CD14-positive monocyte (primary cell): ENCODE data around the gene OR52B6. TPM values are rescaled to one million over a fixed set of nuclear protein-coding genes. Genes with fewer than 3 reads are reported as not detected.

ENCODE experiments used
- DNase-seq, 3 donors: peaks; one replicate each; pipeline ENCODE4 v3.0.0-alpha.2; 2011 to 2022
- H2AFZ ChIP-seq: 2 replicates; pipeline ENCODE4 v1.6.0; 2012; ENCODE audit warnings: mild to moderate bottlenecking, low read depth, low read length, inconsistent platforms; ENCODE audit not compliant: insufficient read depth, poor library complexity, severe bottlenecking
- H3K27ac ChIP-seq, 2 donors: 1 replicate in 1 of 2; 2 replicates in 1 of 2; pipeline ENCODE4 v1.5.1; 2012 to 2013; ENCODE audit warnings: low read length in 2 of 2, control low read depth in 1 of 2, inconsistent platforms in 1 of 2, low read depth in 1 of 2, mild to moderate bottlenecking in 1 of 2
- H3K27me3 ChIP-seq, 2 donors: one replicate each; pipeline versions ENCODE4 v1.6.0 to v1.6.1; 2011 to 2013; ENCODE audit warnings: low read length in 2 of 2; ENCODE audit not compliant: control insufficient read depth in 2 of 2, insufficient read depth in 2 of 2
- H3K36me3 ChIP-seq, 2 donors: replicated peaks in 1 of 2; 1 replicate in 1 of 2; 2 replicates in 1 of 2; pipeline versions ENCODE4 v1.5.1 to v1.6.1; 2012 to 2013; ENCODE audit warnings: low read length in 2 of 2, control low read depth in 1 of 2, inconsistent platforms in 1 of 2, mild to moderate bottlenecking in 1 of 2; ENCODE audit not compliant: insufficient read depth in 2 of 2, control insufficient read depth in 1 of 2
- H3K4me1 ChIP-seq, 2 donors: 1 replicate in 1 of 2; 2 replicates in 1 of 2; pipeline versions ENCODE4 v1.5.1 to v1.6.1; 2012 to 2013; ENCODE audit warnings: low read length in 2 of 2, control low read depth in 1 of 2, inconsistent platforms in 1 of 2, mild to moderate bottlenecking in 1 of 2, moderate library complexity in 1 of 2; ENCODE audit not compliant: insufficient read depth in 2 of 2, control insufficient read depth in 1 of 2
- H3K4me2 ChIP-seq: replicated peaks from 2 replicates; pipeline ENCODE3; 2012; ENCODE audit warnings: low read length, moderate library complexity, mild to moderate bottlenecking; ENCODE audit not compliant: poor library complexity, severe bottlenecking; ENCODE audit errors: extremely low read depth
- H3K4me3 ChIP-seq, 3 experiments: fragments of 200-600 bp in 1 of 3; sonication (generic) in 1 of 3; replicated peaks in 1 of 3; 1 replicate in 2 of 3; 2 replicates in 1 of 3; pipeline ENCODE4 v1.5.1; 2011 to 2013; ENCODE audit warnings: low read length in 3 of 3, mild to moderate bottlenecking in 3 of 3, control low read depth in 2 of 3, low read depth in 2 of 3, inconsistent platforms in 1 of 3, moderate library complexity in 1 of 3
- H3K79me2 ChIP-seq: 2 replicates; pipeline ENCODE4 v1.6.0; 2012; ENCODE audit warnings: mild to moderate bottlenecking, control low read depth, inconsistent platforms, low read length, moderate library complexity; ENCODE audit not compliant: insufficient read depth
- H3K9ac ChIP-seq: 2 replicates; pipeline ENCODE4 v1.6.0; 2017; ENCODE audit warnings: low read length, mild to moderate bottlenecking; ENCODE audit not compliant: insufficient read depth, poor library complexity, severe bottlenecking
- H3K9me3 ChIP-seq, 2 donors: replicated peaks in 1 of 2; 1 replicate in 1 of 2; 2 replicates in 1 of 2; pipeline versions ENCODE4 v1.5.1 to v1.6.1; 2012 to 2013; ENCODE audit warnings: low read length in 2 of 2, control low read depth in 1 of 2; ENCODE audit not compliant: control insufficient read depth in 1 of 2, insufficient read depth in 1 of 2
- H4K20me1 ChIP-seq: 2 replicates; pipeline ENCODE4 v1.6.0; 2012; ENCODE audit warnings: mild to moderate bottlenecking, low read length, control low read depth, moderate library complexity; ENCODE audit not compliant: insufficient read depth
- H3K27ac Mint-ChIP-seq, 7 donors: one replicate each; pipeline ENCODE4 v1.8.0; 2020; ENCODE audit warnings: mild to moderate bottlenecking in 7 of 7, mixed read lengths in 7 of 7, moderate library complexity in 6 of 7, inconsistent platforms in 2 of 7
- H3K27me3 Mint-ChIP-seq, 3 donors: one replicate each; pipeline ENCODE4 v1.8.0; 2021 to 2022; ENCODE audit warnings: low read depth in 3 of 3, mild to moderate bottlenecking in 3 of 3, mixed read lengths in 3 of 3, moderate library complexity in 3 of 3, inconsistent platforms in 1 of 3
- H3K36me3 Mint-ChIP-seq, 2 donors: one replicate each; pipeline ENCODE4 v1.8.0; 2020; ENCODE audit warnings: mixed read lengths in 2 of 2, inconsistent platforms in 1 of 2, mild to moderate bottlenecking in 1 of 2
- H3K4me1 Mint-ChIP-seq: one replicate; pipeline ENCODE4 v1.8.0; 2020; ENCODE audit warnings: mild to moderate bottlenecking, mixed read lengths
- H3K4me3 Mint-ChIP-seq, 2 donors: one replicate each; pipeline ENCODE4 v1.8.0; 2020; ENCODE audit warnings: mild to moderate bottlenecking in 2 of 2, mixed read lengths in 2 of 2, moderate library complexity in 1 of 2
- H3K9me3 Mint-ChIP-seq, 7 donors: one replicate each; pipeline ENCODE4 v1.8.0; 2020 to 2022; ENCODE audit warnings: mixed read lengths in 7 of 7, mild to moderate bottlenecking in 6 of 7, moderate library complexity in 6 of 7, inconsistent platforms in 2 of 7
- CTCF ChIP-seq: fragments of 200-600 bp; IDR thresholded peaks from one replicate; pipeline ENCODE4 v1.8.0; 2022; ENCODE audit warnings: antibody characterized with exemption, mild to moderate bottlenecking
- WGBS: methylation state at CpG from one replicate; pipeline ENCODE4 v1.1.5; 2013; ENCODE audit warnings: missing lambda C conversion rate; ENCODE audit not compliant: insufficient coverage; 5-methylcytosine and 5-hydroxymethylcytosine counted together
- intact Hi-C, 2 donors: fragments of 100-400 bp; cut with micrococcal nuclease; formaldehyde crosslinking; loops; one replicate each; pipeline versions ENCODE4 v1.15.0 to v1.15.1; 2023
- polyA plus RNA-seq, 3 donors: library from polyadenylated mRNA; depleted of rRNA in 1 of 3; unstranded in 2 of 3; stranded (reverse) in 1 of 3; fragments of 300-500 nt in 2 of 3; fragments of >200 nt in 1 of 3; fragmentation: Illumina TruSeq in 2 of 3; gene quantifications; 1 replicate in 2 of 3; 2 replicates in 1 of 3; pipeline ENCODE4 v1.2.3, GENCODE V29; 2012 to 2021

Gene OR52B6
- polyA plus RNA-seq, 3 donors = not detected

GRCh38 chr11:5593146-5593545 lies 12.5 kb downstream of the OR52B6 start:
- no peak overlapping the region for H3K27ac ChIP-seq
- H3K36me3 Mint-ChIP-seq = no peaks in the 10 kb centered on the region
- no CpG with 5 or more reads among the region's 1 CpG for WGBS

GRCh38 chr11:5596607-5597201 lies 16.0 kb downstream of the OR52B6 start, which contains the start of gene TRIM6:
Gene TRIM6, plus strand, starts transcription at chr11:5596637. Its CDS starts 261 bp downstream, at chr11:5596898.
- peak within 1 kb of the TSS; percentile 19 to 66 (median 57) for H3K4me3 ChIP-seq
- Mint-ChIP-seq H3K27ac (peak within 1 kb of the TSS in 6 of 7 donors; percentile 50 to 80 (median 69)), H3K27me3 (peaks cover 0 to 2% (median 0%) of the 10 kb centered on the region in 3 donors), H3K9me3 (peaks cover 0 to 3% (median 0%) of the 10 kb centered on the region in 7 donors), H3K4me3 (peak within 1 kb of the TSS; percentile 83 to 96), H3K36me3 (no peaks in the 10 kb centered on the region), H3K4me1 (peaks cover 19% of the 10 kb centered on the region)
- H3K27ac ChIP-seq = no peak within 1 kb of the TSS
- WGBS = 7% methylated on average over 13 of the region's 20 CpGs
- no peaks in the 10 kb centered on the region for H3K9me3 ChIP-seq
- peak within 1 kb of the TSS; percentile 69 for H3K4me2 ChIP-seq
- H3K9ac ChIP-seq = no peak within 1 kb of the TSS
- H3K36me3 ChIP-seq = no peaks in the 10 kb centered on the region
- intact Hi-C loops = no loop called here
- DNase-seq = peak; percentile 10 to 35 (median 32)
- H3K4me1 ChIP-seq = peaks cover 0 to 7% of the 10 kb centered on the region in 2 donors
- no peaks in the 10 kb centered on the region for H4K20me1 ChIP-seq
- no peaks in the 10 kb centered on the region for H3K27me3 ChIP-seq
- peak within 1 kb of the TSS; percentile 49 for H2AFZ ChIP-seq
- no peak for TF ChIP-seq CTCF
- H3K79me2 ChIP-seq = no peaks in the 10 kb centered on the region

More at GRCh38 chr11:5593146-5593545, 12.5 kb downstream of the OR52B6 start:
- peaks cover 0 to 7% of the 10 kb centered on the region in 2 donors for H3K4me1 ChIP-seq
- H3K4me3 ChIP-seq = no peak overlapping the region
- no peak overlapping the region for H3K9ac ChIP-seq
- no peaks in the 10 kb centered on the region for H3K79me2 ChIP-seq
- no peaks in the 10 kb centered on the region for H4K20me1 ChIP-seq
- H3K4me2 ChIP-seq = no peak overlapping the region
- no peaks in the 10 kb centered on the region for H3K9me3 ChIP-seq
- peaks cover 17% of the 10 kb centered on the region for H3K4me1 Mint-ChIP-seq
- no peak overlapping the region for H3K4me3 Mint-ChIP-seq
- intact Hi-C loops = no loop called here
- no peaks in the 10 kb centered on the region for H3K27me3 ChIP-seq
- H2AFZ ChIP-seq = no peak overlapping the region
- H3K27me3 Mint-ChIP-seq = peaks cover 0 to 2% (median 0%) of the 10 kb centered on the region in 3 donors
- no peaks in the 10 kb centered on the region for H3K36me3 ChIP-seq
- H3K27ac Mint-ChIP-seq = no peak overlapping the region
- no peak for DNase-seq
- H3K9me3 Mint-ChIP-seq = peaks cover 0 to 9% (median 2%) of the 10 kb centered on the region in 7 donors
- TF ChIP-seq CTCF = no peak
